Measurements from ENCODE around the gene P3H2.

P3H2 gene

DNA sequence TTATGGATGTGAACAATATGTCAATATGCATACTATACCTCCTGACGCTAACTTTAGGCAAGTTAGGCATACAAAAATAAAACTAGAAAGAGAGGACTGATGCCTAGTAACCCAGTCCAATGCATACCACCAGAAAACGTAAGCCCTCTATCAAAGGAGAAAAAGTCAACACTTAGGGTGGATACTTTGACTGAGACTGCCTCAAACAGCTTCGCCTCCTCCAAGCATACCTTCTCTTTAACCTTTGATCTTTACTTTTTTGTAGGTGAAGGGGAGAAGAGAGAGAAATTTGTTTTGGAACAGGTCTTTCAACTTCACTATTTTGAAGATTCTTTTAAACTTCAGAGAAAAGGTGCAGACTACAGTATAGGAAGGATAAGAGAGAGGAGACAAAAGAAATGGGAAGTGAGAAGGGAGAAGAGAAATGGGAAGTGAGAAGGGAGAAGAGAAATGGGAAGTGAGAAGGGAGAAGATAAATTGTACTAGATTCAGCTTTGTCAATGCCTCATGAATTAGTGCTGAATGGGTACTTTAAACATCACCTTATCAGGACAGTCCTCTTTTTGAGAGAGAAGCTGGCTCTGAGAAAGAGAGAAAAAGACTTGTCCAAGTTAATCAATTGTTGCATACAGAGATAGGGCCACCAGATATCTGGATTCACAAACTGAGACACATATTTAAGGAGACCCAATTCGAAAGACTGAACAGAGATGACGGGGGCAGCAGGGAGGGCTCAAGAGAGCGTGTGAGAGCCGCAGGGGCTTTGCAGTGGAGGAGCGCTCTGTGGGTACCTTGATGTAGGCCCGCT is 1.0 kb downstream of the P3H2 start:
- H3K36me3 ChIP-seq (ENCODE audit: insufficient read depth, low read length), result no peaks in the 10 kb centered on the region
- H3K9me3 ChIP-seq (ENCODE audit: low read depth, low read length), result no peaks in the 10 kb centered on the region
- no peak overlapping the region for H3K27ac ChIP-seq
- H3K9ac ChIP-seq (ENCODE audit: insufficient read length), result no peak overlapping the region
- no peak for DNase-seq (ENCODE audit: low read depth, low spot score)
- peak overlapping the region; percentile 92 for H3K4me3 ChIP-seq
- TF ChIP-seq FOXP2 (optimal IDR thresholded peaks at IDR 0.05; ENCODE audit: control extremely low read depth, extremely low read length, insufficient read depth) (no peak), EZH2 (IDR thresholded peaks at IDR 0.05) (no peak), POLR2AphosphoS5 (IDR thresholded peaks at IDR 0.05; ENCODE audit: borderline replicate concordance, low read depth, low read length) (no peak)

GRCh38 chr3:190118438-190118837 is 2.3 kb downstream of the P3H2 start:
- TF ChIP-seq POLR2AphosphoS5 (IDR thresholded peaks at IDR 0.05; ENCODE audit: borderline replicate concordance, low read depth, low read length), result no peak
- no peak overlapping the region for H3K4me3 ChIP-seq
- no peaks in the 10 kb centered on the region for H3K36me3 ChIP-seq (ENCODE audit: insufficient read depth, low read length)
- no peak overlapping the region for H3K27ac ChIP-seq
- no peaks in the 10 kb centered on the region for H3K9me3 ChIP-seq (ENCODE audit: low read depth, low read length)
- DNase-seq (ENCODE audit: low read depth, low spot score), result no peak
- no peak overlapping the region for H3K9ac ChIP-seq (ENCODE audit: insufficient read length)

GRCh38 chr3:190117981-190118380 is 2.7 kb downstream of the P3H2 start:
- DNase-seq (ENCODE audit: low read depth, low spot score), result no peak
- Histone ChIP-seq H3K27ac (no peak overlapping the region), H3K36me3 (ENCODE audit: insufficient read depth, low read length) (no peaks in the 10 kb centered on the region), H3K4me3 (no peak overlapping the region), H3K9me3 (ENCODE audit: low read depth, low read length) (no peaks in the 10 kb centered on the region), H3K9ac (ENCODE audit: insufficient read length) (no peak overlapping the region)
- TF ChIP-seq EZH2 (IDR thresholded peaks at IDR 0.05) (no peak), POLR2AphosphoS5 (IDR thresholded peaks at IDR 0.05; ENCODE audit: borderline replicate concordance, low read depth, low read length) (no peak), FOXP2 (optimal IDR thresholded peaks at IDR 0.05; ENCODE audit: control extremely low read depth, extremely low read length, insufficient read depth) (no peak)

- Histone ChIP-seq H3K4me3 (no peak overlapping the region), H3K9me3 (ENCODE audit: low read depth, low read length) (no peaks in the 10 kb centered on the region), H3K27ac (no peak overlapping the region), H3K9ac (ENCODE audit: insufficient read length) (no peak overlapping the region), H3K36me3 (ENCODE audit: insufficient read depth, low read length) (no peaks in the 10 kb centered on the region)
- DNase-seq (ENCODE audit: low read depth, low spot score), result no peak
- no peak for TF ChIP-seq POLR2AphosphoS5 (IDR thresholded peaks at IDR 0.05; ENCODE audit: borderline replicate concordance, low read depth, low read length)
These were observed 4.1 kb downstream of the P3H2 start for GRCh38 chr3:190116551-190117067.

DNA sequence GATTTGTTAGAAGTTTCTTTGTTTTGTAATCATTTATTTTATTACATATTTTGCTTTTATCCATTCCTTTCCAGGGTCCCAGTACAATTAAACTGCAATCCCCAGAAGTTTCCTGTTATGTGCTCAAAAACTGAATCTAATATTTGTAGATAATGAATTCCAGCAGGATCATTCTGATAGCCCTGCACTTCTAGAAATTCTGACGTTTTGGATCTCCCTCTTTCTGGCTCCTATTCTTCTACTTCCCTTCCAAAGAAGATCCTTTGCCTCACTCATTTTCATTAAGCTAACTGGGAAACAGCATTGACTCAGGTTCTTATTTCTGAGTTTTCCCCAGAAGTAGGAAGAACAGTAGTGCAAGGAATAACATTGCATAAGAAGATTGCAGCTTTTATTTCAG is 9.9 kb downstream of the P3H2 start:
- TF ChIP-seq FOXP2 (optimal IDR thresholded peaks at IDR 0.05; ENCODE audit: control extremely low read depth, extremely low read length, insufficient read depth) (no peak), POLR2AphosphoS5 (IDR thresholded peaks at IDR 0.05; ENCODE audit: borderline replicate concordance, low read depth, low read length) (no peak), EZH2 (IDR thresholded peaks at IDR 0.05) (no peak)
- H3K9ac ChIP-seq (ENCODE audit: insufficient read length), result no peak overlapping the region
- no peak for DNase-seq (ENCODE audit: low read depth, low spot score)
- H3K27ac ChIP-seq, result 0 out of 2 replicates have a peak overlapping the region, but pooled peaks have one; percentile 3
- H3K4me3 ChIP-seq, result no peak overlapping the region
- H3K9me3 ChIP-seq (ENCODE audit: low read depth, low read length), result no peaks in the 10 kb centered on the region
- no peaks in the 10 kb centered on the region for H3K36me3 ChIP-seq (ENCODE audit: insufficient read depth, low read length)

DNA sequence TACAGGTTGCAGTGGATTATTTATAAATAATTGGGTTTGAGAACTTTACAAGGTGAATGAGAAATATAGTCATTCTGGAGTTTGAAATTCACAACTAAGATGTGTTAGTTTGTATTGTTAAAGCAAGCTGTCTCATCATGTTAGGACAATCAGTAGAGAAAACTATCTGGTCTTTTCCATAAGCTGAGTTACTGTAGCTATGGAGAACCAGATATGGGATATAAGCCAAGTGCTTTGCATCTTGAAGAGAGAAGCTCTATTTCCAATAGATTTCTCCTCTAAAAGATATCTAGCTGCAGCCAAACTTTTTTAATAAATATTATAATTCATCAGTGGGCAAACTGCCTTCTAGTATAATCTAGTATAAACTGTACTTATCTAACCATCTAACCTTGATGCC is 11.3 kb downstream of the P3H2 start:
- Histone ChIP-seq H3K27ac (peak overlapping the region; percentile 36; the same call in 1 of the 2 replicates), H3K4me3 (no peak overlapping the region), H3K9ac (ENCODE audit: insufficient read length) (no peak overlapping the region), H3K9me3 (ENCODE audit: low read depth, low read length) (no peaks in the 10 kb centered on the region), H3K36me3 (ENCODE audit: insufficient read depth, low read length) (no peaks in the 10 kb centered on the region)
- no peak for TF ChIP-seq POLR2AphosphoS5 (IDR thresholded peaks at IDR 0.05; ENCODE audit: borderline replicate concordance, low read depth, low read length)
- no peak for TF ChIP-seq EZH2 (IDR thresholded peaks at IDR 0.05)
- no peak for TF ChIP-seq FOXP2 (optimal IDR thresholded peaks at IDR 0.05; ENCODE audit: control extremely low read depth, extremely low read length, insufficient read depth)
- DNase-seq (ENCODE audit: low read depth, low spot score), result no peak

DNA sequence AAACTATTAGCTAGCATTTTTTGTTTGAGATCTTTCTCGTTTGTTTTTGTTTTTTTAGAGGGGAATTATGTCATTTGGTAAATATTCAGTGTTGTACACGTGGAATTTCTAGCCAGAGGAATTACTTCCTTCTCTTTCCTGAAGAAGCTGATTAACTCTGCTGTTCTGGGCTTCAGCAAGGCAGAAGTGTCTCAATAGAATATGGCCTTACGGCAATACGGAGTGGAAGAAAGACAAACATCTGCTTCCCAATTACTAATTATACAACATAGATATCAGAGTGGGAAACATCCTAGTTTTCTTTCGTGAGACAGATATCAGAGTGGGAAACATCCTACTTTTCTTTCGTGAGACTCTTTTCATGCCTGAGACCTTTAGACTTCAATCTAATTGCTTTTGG is 11.9 kb downstream of the P3H2 start:
- no peaks in the 10 kb centered on the region for H3K9me3 ChIP-seq (ENCODE audit: low read depth, low read length)
- H3K36me3 ChIP-seq (ENCODE audit: insufficient read depth, low read length), result no peaks in the 10 kb centered on the region
- no peak for DNase-seq (ENCODE audit: low read depth, low spot score)
- H3K9ac ChIP-seq (ENCODE audit: insufficient read length), result no peak overlapping the region
- peak overlapping the region; percentile 36; the same call in 1 of the 2 replicates for H3K27ac ChIP-seq
- H3K4me3 ChIP-seq, result no peak overlapping the region
- TF ChIP-seq EZH2 (IDR thresholded peaks at IDR 0.05), result no peak
- no peak for TF ChIP-seq POLR2AphosphoS5 (IDR thresholded peaks at IDR 0.05; ENCODE audit: borderline replicate concordance, low read depth, low read length)

DNA sequence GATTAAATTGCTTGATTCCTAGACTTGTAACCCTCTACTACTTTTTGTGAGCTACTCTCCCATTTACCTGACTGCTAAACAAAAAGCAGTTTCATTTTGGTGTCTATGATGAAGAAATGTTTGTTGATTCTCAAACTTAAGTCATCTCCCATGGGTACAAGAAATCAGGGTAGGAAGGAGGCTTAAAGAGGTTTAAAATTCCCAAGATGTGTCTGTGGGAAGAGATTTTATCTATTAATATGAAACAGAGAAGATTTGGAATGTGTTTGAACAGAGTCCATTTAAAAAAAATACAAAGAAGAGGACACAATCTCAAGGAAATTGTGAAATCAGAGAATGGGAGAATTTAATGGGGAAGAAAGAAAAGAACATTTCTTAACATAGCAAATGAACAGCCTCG is 14.8 kb downstream of the P3H2 start:
- no peaks in the 10 kb centered on the region for H3K36me3 ChIP-seq (ENCODE audit: insufficient read depth, low read length)
- no peaks in the 10 kb centered on the region for H3K9me3 ChIP-seq (ENCODE audit: low read depth, low read length)
- TF ChIP-seq EZH2 (IDR thresholded peaks at IDR 0.05) (no peak), POLR2AphosphoS5 (IDR thresholded peaks at IDR 0.05; ENCODE audit: borderline replicate concordance, low read depth, low read length) (no peak), FOXP2 (optimal IDR thresholded peaks at IDR 0.05; ENCODE audit: control extremely low read depth, extremely low read length, insufficient read depth) (no peak)
- no peak overlapping the region for H3K9ac ChIP-seq (ENCODE audit: insufficient read length)
- DNase-seq (ENCODE audit: low read depth, low spot score), result no peak
- H3K27ac ChIP-seq, result no peak overlapping the region
- H3K4me3 ChIP-seq, result no peak overlapping the region
